ENCODE measurements around the gene DPM2.

Gene DPM2

DNA sequence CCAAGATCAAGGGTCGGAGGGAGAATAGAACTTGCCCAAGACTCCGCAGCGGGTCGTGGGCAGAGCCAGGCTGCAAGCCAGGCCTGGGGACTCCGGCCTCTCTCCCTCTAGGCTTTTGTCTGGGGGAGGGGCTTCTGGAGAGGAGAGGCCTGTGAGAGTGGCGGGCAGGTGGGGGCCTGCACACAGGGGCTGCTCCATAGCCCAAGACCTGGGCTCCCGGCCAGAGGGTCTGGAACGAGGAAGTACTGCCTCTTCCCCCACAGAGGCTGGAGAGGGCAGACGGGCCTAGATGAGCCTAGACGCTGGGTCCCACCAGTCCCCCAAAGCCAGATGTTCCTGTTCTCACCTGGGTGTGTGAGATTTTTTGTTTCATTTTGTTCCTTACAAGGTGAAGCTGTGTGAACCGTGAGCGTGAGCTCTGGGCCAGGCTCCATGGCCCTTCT is 33.1 kb downstream of the DPM2 start:
- H3K4me3 ChIP-seq (ENCODE audit: low read depth, low read length): peak overlapping the region; percentile 21

DNA sequence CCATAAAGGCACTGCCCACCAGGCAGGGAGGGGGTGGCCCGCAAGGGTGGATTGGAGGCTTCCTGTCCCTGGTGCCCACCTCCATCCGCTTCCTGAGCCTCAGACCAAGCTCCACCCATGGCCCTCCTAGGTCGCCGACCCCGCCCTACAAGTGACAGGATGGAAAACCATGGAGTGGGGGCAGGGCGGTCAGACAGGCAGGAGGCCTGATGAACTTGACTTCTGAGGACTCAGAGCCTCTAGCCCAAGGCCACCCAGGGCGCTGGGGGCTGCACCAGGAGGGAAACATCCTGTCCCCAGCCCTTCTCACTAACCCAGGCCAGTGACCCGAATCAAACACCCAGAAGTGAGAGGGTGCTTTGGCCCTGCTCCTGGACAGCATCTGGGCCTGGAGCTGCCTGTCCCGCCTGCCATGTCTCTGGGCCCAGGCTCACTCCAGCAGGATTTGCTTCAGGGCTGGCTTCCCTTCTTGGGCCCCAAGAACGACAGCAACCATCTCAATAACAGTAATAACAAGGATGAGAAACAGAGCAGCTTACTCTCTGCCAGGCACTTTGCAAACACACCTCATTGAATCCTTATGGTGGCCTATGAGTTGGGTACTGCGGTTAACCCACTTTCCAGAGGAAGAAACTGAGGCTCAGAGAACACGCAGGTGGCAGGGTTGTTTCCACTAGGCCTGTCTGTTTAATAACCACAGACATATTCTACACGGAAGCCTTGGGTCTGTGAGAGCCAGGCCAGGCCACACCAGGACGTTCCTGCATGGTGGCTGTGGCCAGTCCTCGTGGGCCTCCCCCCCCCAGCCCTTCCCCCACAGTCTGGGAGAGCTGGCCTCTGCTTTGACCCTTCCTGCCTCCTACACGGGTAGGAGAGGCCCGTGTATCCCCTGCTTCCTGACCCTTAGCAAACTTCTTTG is 33.8 kb downstream of the DPM2 start:
- H3K4me3 ChIP-seq (ENCODE audit: low read depth, low read length): peak overlapping the region; percentile 11
- TF ChIP-seq, protein P1, sequence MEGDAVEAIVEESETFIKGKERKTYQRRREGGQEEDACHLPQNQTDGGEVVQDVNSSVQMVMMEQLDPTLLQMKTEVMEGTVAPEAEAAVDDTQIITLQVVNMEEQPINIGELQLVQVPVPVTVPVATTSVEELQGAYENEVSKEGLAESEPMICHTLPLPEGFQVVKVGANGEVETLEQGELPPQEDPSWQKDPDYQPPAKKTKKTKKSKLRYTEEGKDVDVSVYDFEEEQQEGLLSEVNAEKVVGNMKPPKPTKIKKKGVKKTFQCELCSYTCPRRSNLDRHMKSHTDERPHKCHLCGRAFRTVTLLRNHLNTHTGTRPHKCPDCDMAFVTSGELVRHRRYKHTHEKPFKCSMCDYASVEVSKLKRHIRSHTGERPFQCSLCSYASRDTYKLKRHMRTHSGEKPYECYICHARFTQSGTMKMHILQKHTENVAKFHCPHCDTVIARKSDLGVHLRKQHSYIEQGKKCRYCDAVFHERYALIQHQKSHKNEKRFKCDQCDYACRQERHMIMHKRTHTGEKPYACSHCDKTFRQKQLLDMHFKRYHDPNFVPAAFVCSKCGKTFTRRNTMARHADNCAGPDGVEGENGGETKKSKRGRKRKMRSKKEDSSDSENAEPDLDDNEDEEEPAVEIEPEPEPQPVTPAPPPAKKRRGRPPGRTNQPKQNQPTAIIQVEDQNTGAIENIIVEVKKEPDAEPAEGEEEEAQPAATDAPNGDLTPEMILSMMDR (IDR thresholded peaks at IDR 0.05; ENCODE audit: borderline replicate concordance, insufficient read depth, low read depth, low read length): no peak

More for the DNA sequence above, 33.1 kb downstream of the DPM2 start:
- TF ChIP-seq, protein P1 (IDR thresholded peaks at IDR 0.05; ENCODE audit: borderline replicate concordance, insufficient read depth, low read depth, low read length): no peak

DNA sequence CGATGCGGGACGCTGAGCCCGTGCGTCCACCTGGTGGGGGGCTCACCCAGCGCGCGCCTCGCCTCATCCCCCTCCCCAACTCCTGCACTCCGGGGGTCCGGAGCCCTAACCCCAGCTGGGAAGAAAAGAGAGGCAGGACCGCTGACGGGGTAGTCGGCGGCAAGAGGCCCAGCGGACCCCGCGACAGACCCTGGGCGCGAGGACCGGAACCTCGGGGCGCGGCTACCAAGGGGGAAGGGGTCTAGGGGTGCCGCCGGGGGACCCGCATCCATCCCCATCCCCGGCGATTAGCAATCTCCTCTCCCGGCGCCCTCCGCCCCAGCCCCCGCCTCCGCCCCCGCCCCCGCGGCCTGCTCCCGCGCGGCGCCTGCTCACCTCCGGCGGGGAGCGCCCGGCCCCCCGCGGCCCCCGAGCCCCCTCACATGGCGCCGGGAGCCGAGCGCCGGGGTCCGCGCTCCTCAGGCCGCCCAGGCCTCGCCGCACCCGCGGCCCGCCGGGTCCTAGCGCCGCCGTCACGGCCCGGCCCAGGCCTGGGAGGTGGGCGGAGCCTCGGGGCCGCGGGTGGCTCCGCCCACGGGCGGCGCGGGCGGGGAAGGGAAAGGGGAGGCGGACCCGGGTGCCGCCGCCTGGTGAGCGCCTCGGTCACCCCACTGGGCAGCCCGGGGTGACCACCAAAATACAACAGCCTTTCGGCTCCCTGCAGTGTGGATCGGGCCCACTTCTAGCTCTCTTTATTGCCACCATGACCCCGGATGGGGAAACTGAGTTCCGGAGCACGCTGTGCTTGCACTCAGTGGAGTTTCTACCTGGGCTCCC is 38.3 kb downstream of the DPM2 start, which contains the start of gene ST6GALNAC6:
Gene ST6GALNAC6, minus strand, starts transcription at position 476 of the 816 bp plus-strand sequence. CDS start 1,622 bp downstream, outside the sequence.
- H3K4me3 ChIP-seq (ENCODE audit: low read depth, low read length): peak within 1 kb of the TSS; percentile 81
- TF ChIP-seq, protein P1 (IDR thresholded peaks at IDR 0.05; ENCODE audit: borderline replicate concordance, insufficient read depth, low read depth, low read length): no peak

DNA sequence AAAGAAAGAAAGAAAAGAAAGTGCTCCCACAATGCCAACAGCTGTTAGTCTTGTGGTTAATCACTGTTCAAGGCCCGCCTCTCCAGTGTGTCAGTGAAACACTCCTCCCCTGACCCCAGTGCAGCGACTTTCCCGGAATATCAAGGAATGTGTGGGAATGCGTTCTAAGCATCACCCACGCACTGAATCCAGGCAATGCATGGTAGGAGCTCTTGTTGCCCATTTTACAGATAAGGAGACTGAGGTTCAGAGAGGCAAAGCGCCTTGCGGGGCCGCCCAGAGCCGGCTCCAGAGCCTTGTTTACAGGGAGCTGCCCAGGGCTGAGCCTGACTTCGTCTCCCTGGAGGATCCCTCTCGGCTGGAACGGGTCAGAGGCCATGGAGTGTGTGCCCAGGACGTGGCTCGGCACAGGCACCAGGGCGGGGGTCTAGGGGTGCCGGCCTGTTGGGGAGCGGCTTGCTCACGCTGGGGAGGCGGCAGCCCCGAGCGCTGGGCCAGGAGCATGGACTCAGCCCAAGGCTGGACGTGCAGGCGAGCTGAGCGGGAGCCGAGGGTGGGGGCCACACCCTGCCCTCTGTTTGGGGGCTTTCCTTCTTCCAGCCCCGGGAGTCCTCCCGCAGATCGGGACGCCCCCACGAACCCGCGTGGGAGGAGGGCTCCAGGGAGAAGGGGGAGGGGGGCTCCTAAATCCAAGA is 39.1 kb downstream of the DPM2 start:
- peak overlapping the region; percentile 81 for H3K4me3 ChIP-seq (ENCODE audit: low read depth, low read length)
- TF ChIP-seq, protein P1 (IDR thresholded peaks at IDR 0.05; ENCODE audit: borderline replicate concordance, insufficient read depth, low read depth, low read length): no peak

DNA sequence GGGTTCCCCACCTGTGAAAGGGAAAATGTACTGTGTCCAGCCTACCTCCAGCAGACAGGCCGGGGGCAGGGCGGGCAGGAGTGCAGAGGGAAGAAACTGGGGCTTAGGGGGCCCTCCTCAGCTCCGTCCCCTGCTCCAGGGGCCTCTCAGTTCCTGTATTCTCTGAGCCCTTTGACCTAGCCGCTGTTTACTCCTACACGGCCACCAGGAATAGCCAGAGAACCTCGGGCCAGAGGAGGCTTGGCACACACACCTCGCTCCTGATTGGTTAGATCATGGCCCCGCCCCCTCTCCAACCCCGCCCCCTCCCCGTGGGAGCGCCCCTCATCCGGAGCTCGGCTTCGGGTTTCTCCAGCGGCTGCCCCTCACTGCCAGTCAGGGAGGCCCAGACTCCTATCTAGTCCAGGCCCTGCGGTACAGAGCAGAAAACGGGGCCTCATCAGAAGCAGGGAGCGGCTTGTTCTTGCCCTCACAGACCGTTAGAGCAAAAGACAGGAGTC is 40.4 kb downstream of the DPM2 start:
- no peak overlapping the region for H3K4me3 ChIP-seq (ENCODE audit: low read depth, low read length)
- TF ChIP-seq, protein P1 (IDR thresholded peaks at IDR 0.05; ENCODE audit: borderline replicate concordance, insufficient read depth, low read depth, low read length): no peak

DNA sequence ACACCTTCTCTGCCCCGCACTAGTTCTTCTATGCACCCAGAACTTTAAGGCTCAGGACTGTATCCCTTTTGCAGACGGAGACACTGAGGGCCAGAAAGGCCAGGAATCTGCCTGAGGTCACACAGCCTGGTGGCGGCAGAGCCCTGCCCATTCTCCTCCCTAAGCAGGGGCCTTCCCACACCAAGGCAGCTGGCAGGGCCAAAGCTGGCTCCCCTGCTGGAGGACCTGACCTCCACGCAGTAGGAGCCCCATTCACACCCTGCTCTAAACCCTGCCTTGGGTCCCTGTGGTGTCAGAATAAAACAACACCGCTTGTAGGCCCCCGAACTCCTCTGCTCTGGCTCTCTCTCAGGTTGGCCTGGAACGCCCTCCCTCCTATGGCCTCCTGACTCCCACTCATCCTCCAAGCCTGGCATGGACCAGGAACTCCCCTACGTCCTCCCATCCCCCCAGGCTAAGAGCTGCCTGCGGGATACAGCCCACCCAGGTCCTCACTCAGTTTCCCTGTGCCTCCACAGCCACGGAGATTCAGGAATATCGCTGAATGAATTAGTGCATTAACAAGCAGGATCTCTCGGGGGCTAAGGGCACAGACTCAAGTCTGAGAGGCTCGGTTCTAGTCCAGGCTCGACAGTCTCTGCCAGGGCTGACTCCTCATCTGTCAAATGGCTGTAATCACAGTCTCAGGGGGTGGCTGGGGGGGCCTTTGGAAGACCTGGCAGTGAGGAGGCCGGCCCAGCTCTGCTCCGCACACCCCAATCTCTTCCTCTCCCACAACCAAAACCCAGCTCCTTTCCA is 41.1 kb downstream of the DPM2 start:
- TF ChIP-seq, protein P1 (IDR thresholded peaks at IDR 0.05; ENCODE audit: borderline replicate concordance, insufficient read depth, low read depth, low read length): no peak
- H3K4me3 ChIP-seq (ENCODE audit: low read depth, low read length): no peak overlapping the region
